ENCODE data around the gene SLC41A3. TPM values are rescaled to one million over a fixed set of nuclear protein-coding genes. Genes with fewer than 3 reads are reported as not detected.

The SLC41A3 gene
- total and polyA plus RNA-seq, 2 of the 4 experiments (the other 2 are of a cell fraction), result 30.5 to 43.5 TPM

DNA sequence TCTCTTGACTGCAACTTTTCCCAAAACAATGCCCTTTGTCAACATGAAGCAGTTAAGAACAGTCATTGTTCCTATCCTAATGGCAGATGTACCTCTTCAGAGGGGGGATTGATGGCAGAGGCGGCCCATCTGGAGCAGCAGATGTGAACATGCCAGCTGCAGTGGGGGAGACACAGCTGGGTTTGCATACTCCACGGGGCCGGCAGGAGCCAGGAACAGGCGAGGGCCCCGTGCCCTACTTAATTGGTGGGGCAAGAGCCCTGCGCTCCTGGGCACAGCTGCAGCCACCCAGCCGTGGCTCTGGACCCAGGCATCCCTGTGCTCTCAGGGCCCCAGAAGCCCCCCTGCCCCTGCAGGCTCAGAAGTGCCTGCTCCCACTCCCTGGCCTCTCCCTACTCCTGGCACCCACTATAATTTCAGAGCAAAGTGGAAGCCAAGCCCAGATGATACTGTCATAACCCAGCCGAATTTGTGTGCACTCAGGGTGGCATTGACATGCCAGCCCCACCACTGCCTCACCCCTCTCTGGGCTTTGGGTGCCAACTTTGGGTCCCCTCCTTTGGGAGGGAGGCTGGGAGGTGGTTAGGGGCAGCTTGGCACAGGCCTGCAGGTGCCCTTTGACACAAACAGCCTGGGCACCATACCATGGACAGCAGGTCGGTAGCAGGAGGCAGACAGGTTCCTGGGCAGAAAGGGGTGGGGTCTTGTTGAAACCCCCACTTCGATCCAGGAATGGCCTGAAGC lies 80.3 kb downstream of the SLC41A3 start:
- Histone ChIP-seq H3K14ac (replicated peaks; ENCODE audit: low read depth, low read length) (no peak overlapping the region), H2BK120ac (ENCODE audit: low read depth, low read length) (no peak overlapping the region), H3K4me3 (ENCODE audit: insufficient read depth, low read depth, low read length) (no peak overlapping the region), H4K5ac (ENCODE audit: low read depth, low read length) (no peak overlapping the region), H3K27me3 (ENCODE audit: control insufficient read depth, insufficient read depth, low read length) (no peaks in the 10 kb centered on the region), H3K56ac (ENCODE audit: extremely low read depth, insufficient read depth, low read length) (no peak overlapping the region), H2AK9ac (replicated peaks; ENCODE audit: low read depth, low read length, poor library complexity) (no peak overlapping the region), H3K36me3 (ENCODE audit: control insufficient read depth, insufficient read depth, low read length) (peaks cover 8% of the 10 kb centered on the region), H4K8ac (ENCODE audit: low read depth in 2 of 2, low read length in 2 of 2) (no peak overlapping the region), H3K9me3 (ENCODE audit: control insufficient read depth, insufficient read depth, low read length) (no peaks in the 10 kb centered on the region), H4K91ac (ENCODE audit: insufficient read depth, low read depth, low read length) (no peak overlapping the region), H3K9me1 (ENCODE audit: insufficient read depth, low read length) (peaks cover 8% of the 10 kb centered on the region), H3K9ac (ENCODE audit: low read depth, low read length) (no peak overlapping the region), H2BK5ac (ENCODE audit: low read depth, low read length, poor library complexity, severe bottlenecking) (no peak overlapping the region), H2AK5ac (ENCODE audit: low read depth, low read length) (no peak overlapping the region), H2AFZ (replicated peaks; ENCODE audit: low read length, poor library complexity) (no peak overlapping the region), H3K27ac (ENCODE audit: insufficient read depth, low read length) (no peak overlapping the region), H3K4me1 (ENCODE audit: control insufficient read depth, insufficient read depth, low read length) (peaks cover 2% of the 10 kb centered on the region; the same call in 1 of the 2 replicates), H2BK20ac (ENCODE audit: low read depth, low read length) (no peak overlapping the region), H3K79me1 (ENCODE audit: low read depth in 1 of 2, low read length in 2 of 2) (no peaks in the 10 kb centered on the region), H4K20me1 (ENCODE audit: insufficient read depth, low read length) (no peaks in the 10 kb centered on the region), H3K18ac (ENCODE audit: low read depth, low read length) (no peak overlapping the region), H3K23ac (ENCODE audit: low read depth, low read length) (no peak overlapping the region), H3K4ac (ENCODE audit: low read depth, low read length) (no peak overlapping the region), H3K4me2 (ENCODE audit: low read depth, low read length) (no peak overlapping the region), H2BK15ac (ENCODE audit: low read depth, low read length) (no peak overlapping the region)
- ChIA-PET CTCF (no interaction called here), POLR2A (ENCODE audit: unreplicated experiment) (no interaction called here)
- in situ Hi-C loops (cut with MboI; ENCODE audit: low sequenced_read_pairs), result no loop called here
- no peak for TF ChIP-seq CHD1 (IDR thresholded peaks at IDR 0.05; ENCODE audit: low read depth, low read length)
- TF ChIP-seq, protein P1, sequence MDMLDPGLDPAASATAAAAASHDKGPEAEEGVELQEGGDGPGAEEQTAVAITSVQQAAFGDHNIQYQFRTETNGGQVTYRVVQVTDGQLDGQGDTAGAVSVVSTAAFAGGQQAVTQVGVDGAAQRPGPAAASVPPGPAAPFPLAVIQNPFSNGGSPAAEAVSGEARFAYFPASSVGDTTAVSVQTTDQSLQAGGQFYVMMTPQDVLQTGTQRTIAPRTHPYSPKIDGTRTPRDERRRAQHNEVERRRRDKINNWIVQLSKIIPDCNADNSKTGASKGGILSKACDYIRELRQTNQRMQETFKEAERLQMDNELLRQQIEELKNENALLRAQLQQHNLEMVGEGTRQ (IDR thresholded peaks at IDR 0.05; ENCODE audit: low read depth, low read length), result no peak
- no peak for TF ChIP-seq RCOR1 (IDR thresholded peaks at IDR 0.05; ENCODE audit: insufficient replicate concordance, low read length)
- TF ChIP-seq, protein P2, sequence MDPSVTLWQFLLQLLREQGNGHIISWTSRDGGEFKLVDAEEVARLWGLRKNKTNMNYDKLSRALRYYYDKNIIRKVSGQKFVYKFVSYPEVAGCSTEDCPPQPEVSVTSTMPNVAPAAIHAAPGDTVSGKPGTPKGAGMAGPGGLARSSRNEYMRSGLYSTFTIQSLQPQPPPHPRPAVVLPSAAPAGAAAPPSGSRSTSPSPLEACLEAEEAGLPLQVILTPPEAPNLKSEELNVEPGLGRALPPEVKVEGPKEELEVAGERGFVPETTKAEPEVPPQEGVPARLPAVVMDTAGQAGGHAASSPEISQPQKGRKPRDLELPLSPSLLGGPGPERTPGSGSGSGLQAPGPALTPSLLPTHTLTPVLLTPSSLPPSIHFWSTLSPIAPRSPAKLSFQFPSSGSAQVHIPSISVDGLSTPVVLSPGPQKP (IDR thresholded peaks at IDR 0.05; ENCODE audit: borderline replicate concordance, low read depth, low read length), result no peak
- TF ChIP-seq, protein P3, sequence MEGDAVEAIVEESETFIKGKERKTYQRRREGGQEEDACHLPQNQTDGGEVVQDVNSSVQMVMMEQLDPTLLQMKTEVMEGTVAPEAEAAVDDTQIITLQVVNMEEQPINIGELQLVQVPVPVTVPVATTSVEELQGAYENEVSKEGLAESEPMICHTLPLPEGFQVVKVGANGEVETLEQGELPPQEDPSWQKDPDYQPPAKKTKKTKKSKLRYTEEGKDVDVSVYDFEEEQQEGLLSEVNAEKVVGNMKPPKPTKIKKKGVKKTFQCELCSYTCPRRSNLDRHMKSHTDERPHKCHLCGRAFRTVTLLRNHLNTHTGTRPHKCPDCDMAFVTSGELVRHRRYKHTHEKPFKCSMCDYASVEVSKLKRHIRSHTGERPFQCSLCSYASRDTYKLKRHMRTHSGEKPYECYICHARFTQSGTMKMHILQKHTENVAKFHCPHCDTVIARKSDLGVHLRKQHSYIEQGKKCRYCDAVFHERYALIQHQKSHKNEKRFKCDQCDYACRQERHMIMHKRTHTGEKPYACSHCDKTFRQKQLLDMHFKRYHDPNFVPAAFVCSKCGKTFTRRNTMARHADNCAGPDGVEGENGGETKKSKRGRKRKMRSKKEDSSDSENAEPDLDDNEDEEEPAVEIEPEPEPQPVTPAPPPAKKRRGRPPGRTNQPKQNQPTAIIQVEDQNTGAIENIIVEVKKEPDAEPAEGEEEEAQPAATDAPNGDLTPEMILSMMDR (conservative IDR thresholded peaks at IDR 0.05; ENCODE audit: low read depth, low read length), result no peak
- intact Hi-C loops (cut with micrococcal nuclease), result no loop called here
- BruUV-seq (replicated peaks), result no TSS peak
- dilution Hi-C loops (cut with HindIII; ENCODE audit: low sequenced_read_pairs, unreplicated experiment), result no loop called here
- 72% methylated on average over 4 of the region's 10 CpGs; no CpG with 5 or more reads in 1 of the 2 experiments for WGBS, 2 experiments (ENCODE audit: extremely low coverage in 2 of 2, insufficient read length in 1 of 2)
- ATAC-seq (ENCODE audit: low read depth) (no peak), DNase-seq (no peak)

All from IMR-90 (cell line).